Measurements from ENCODE around the gene RNF31.

DNA sequence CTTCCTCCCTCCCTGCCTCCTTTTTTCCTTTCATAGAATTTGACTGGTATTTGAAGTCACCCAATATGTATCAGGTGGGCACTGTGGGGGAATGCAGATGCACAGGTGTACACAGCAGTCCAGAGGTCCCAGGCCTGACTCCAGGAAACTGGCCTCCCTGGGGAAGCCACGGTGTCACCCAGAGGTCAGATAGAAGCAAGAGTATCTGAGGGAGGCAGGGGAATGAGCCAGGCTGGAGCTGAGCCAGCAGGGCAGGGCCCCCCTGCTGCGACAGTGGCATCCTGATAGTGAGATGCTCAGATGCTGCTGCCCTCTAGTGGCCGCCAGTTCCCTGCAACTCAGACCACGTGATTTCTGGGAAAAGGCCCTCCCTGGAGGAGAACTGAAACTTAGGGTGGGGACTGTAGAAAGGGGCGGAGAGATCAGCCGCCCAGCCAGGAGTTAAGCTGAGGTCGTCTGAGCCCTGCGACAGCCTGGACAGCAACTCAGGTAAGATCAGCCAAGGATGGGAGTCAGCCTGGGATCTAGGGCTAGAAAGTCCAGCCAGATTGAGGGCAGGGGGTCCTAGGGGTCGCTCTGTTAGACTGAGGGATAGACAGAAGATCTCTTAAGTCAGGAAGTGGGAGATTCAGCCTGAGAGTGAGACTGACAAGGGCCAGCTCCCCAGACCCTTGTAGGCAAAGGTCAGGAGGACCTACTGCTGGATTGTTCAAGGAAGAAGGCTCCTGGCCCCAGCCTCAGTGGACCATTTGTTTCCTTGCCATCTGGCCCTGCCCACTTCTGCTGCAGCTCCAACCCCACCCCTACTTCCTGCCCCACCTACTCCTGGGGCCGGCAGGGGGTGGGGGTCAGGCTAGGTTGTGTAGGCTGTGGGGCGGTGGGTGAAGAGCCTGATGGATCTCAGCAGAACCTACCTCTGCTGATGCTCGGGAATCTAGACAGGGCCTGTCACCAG lies 13.8 kb downstream of the RNF31 start, which contains the start of gene IRF9:
- TF ChIP-seq, protein P1, sequence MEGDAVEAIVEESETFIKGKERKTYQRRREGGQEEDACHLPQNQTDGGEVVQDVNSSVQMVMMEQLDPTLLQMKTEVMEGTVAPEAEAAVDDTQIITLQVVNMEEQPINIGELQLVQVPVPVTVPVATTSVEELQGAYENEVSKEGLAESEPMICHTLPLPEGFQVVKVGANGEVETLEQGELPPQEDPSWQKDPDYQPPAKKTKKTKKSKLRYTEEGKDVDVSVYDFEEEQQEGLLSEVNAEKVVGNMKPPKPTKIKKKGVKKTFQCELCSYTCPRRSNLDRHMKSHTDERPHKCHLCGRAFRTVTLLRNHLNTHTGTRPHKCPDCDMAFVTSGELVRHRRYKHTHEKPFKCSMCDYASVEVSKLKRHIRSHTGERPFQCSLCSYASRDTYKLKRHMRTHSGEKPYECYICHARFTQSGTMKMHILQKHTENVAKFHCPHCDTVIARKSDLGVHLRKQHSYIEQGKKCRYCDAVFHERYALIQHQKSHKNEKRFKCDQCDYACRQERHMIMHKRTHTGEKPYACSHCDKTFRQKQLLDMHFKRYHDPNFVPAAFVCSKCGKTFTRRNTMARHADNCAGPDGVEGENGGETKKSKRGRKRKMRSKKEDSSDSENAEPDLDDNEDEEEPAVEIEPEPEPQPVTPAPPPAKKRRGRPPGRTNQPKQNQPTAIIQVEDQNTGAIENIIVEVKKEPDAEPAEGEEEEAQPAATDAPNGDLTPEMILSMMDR (conservative IDR thresholded peaks at IDR 0.05 in 1 of 2, IDR thresholded peaks at IDR 0.05 in 1 of 2; ENCODE audit: extremely low read depth in 1 of 2, insufficient read depth in 1 of 2, low read depth in 1 of 2, low read length in 2 of 2) = peak; percentile 93 to 98
- no peak for TF ChIP-seq EZH2 (IDR thresholded peaks at IDR 0.05; ENCODE audit: borderline replicate concordance, low read length)
